ENCODE data around the gene DNAJC17. TPM values are rescaled to one million over a fixed set of nuclear protein-coding genes. Genes with fewer than 3 reads are reported as not detected.

The DNAJC17 gene
- total RNA-seq, 1 donor from 2014 or later, result 21.1 TPM

DNA sequence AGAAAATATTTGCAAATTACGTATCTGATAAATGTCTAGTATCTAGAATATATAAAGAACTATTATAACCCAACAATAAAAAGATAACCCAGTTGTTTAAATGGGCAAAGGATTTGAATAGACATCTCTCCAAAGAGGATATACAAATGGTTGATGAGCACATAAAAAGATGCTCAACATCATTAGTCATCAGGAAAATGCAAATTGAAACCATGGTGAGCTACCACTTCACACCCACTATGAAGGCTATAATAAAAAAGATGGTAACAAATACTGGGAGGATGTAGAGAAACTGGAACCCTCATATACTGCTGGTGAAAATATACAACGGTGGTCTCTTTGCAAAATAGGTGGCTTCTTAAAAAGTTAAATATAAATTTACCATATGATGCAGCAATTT, 84.3 kb downstream of the DNAJC17 start:
- TF ChIP-seq, protein P1, sequence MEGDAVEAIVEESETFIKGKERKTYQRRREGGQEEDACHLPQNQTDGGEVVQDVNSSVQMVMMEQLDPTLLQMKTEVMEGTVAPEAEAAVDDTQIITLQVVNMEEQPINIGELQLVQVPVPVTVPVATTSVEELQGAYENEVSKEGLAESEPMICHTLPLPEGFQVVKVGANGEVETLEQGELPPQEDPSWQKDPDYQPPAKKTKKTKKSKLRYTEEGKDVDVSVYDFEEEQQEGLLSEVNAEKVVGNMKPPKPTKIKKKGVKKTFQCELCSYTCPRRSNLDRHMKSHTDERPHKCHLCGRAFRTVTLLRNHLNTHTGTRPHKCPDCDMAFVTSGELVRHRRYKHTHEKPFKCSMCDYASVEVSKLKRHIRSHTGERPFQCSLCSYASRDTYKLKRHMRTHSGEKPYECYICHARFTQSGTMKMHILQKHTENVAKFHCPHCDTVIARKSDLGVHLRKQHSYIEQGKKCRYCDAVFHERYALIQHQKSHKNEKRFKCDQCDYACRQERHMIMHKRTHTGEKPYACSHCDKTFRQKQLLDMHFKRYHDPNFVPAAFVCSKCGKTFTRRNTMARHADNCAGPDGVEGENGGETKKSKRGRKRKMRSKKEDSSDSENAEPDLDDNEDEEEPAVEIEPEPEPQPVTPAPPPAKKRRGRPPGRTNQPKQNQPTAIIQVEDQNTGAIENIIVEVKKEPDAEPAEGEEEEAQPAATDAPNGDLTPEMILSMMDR (IDR thresholded peaks at IDR 0.05; ENCODE audit: insufficient read depth, low read length, severe bottlenecking), result no peak
- H3K36me3 ChIP-seq (ENCODE audit: control insufficient read depth, insufficient read depth, low read length), result no peaks in the 10 kb centered on the region
- no peak for FAIRE-seq
- peak; percentile 40 for DNase-seq (ENCODE audit: low read depth)
- no peak overlapping the region for H3K4me3 ChIP-seq (ENCODE audit: low read depth, low read length)
- H3K27me3 ChIP-seq (ENCODE audit: control insufficient read depth, insufficient read depth, low read length), result no peaks in the 10 kb centered on the region

DNA sequence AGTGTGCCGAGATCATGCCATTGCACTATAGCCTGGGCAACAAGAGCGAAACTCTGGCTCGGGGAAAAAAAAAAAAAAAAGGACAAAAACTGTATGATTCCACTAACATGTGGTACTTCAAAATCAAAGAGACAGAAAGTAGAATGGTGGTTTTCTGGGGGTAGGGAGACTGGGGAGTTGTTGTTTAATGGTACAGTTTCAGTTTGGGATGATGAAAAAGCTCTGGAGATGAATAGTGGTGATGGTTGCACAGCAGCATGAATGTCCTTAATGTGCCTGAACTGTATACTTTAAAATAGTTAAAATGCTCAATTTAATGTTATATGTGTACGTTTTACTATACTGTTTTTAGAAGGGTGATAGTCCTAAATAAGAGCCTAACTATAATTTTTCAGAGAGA, 84.9 kb downstream of the DNAJC17 start:
- no peak for DNase-seq (ENCODE audit: low read depth)

DNA sequence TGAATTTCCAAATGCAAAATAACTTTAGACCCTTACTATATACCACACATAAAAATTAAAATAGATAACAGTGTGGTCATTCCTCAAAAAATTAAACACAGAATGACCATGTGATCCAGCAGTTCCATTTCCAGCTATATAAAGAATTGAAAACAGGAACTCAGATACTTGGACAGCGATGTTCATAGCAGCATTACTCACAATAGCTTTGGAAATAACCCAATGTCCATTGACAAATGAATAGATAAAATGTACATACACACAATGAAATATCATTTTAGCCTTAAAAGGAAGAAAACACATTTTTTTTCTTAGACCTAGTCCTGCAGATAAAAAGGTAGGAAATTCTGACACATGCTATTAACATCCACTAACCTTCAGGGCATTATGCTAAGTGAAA, 85.6 kb downstream of the DNAJC17 start:
- DNase-seq (ENCODE audit: low read depth) (no peak), FAIRE-seq (no peak)
- Histone ChIP-seq H3K36me3 (ENCODE audit: control insufficient read depth, insufficient read depth, low read length) (no peaks in the 10 kb centered on the region), H3K27me3 (ENCODE audit: control insufficient read depth, insufficient read depth, low read length) (no peaks in the 10 kb centered on the region), H3K4me3 (ENCODE audit: low read depth, low read length) (no peak overlapping the region)
- TF ChIP-seq, protein P1 (IDR thresholded peaks at IDR 0.05; ENCODE audit: insufficient read depth, low read length, severe bottlenecking), result no peak

More for the DNA sequence above, 84.9 kb downstream of the DNAJC17 start:
- TF ChIP-seq, protein P1 (IDR thresholded peaks at IDR 0.05; ENCODE audit: insufficient read depth, low read length, severe bottlenecking), result no peak
- Histone ChIP-seq H3K4me3 (ENCODE audit: low read depth, low read length) (no peak overlapping the region), H3K27me3 (ENCODE audit: control insufficient read depth, insufficient read depth, low read length) (no peaks in the 10 kb centered on the region), H3K36me3 (ENCODE audit: control insufficient read depth, insufficient read depth, low read length) (no peaks in the 10 kb centered on the region)
- FAIRE-seq, result no peak

DNA sequence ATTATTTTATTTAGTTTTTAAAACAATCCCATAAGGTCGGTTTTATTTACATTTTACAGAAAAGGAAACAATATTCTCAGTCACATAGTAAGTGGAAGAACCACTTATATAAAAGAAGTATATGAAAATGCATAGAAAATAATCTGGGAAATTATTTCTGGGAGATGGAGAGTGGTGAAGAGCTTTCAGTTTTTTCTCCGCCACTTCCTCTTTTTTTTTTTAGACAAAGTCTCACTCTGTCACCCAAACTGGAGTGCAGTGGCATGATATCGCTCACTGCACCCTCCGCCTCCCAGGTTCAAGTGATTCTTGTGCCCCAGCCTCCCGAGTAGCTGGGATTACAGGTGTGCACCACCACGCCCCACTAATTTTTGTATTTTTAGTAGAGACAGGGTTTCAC, 91.1 kb downstream of the DNAJC17 start:
- Histone ChIP-seq H3K27me3 (ENCODE audit: control insufficient read depth, insufficient read depth, low read length) (no peaks in the 10 kb centered on the region), H3K36me3 (ENCODE audit: control insufficient read depth, insufficient read depth, low read length) (no peaks in the 10 kb centered on the region), H3K4me3 (ENCODE audit: low read depth, low read length) (no peak overlapping the region)
- DNase-seq (ENCODE audit: low read depth) (no peak), FAIRE-seq (no peak)
- TF ChIP-seq, protein P1 (IDR thresholded peaks at IDR 0.05; ENCODE audit: insufficient read depth, low read length, severe bottlenecking), result no peak

Other genes with a start within 250 kb of the DNAJC17 start
- gene CCDC32, start 242.4 kb downstream of the DNAJC17 start, total RNA-seq, result 9.3 and 16.3 TPM in 2 replicates
- gene RPUSD2, start 238.2 kb downstream of the DNAJC17 start, total RNA-seq, result 14.7 and 18.4 TPM in 2 replicates
- 0.53 and 1.0 TPM in 2 replicates for gene KNL1, start 213.2 kb downstream of the DNAJC17 start, total RNA-seq
- gene RAD51, start 112.3 kb downstream of the DNAJC17 start, total RNA-seq, result 0.53 and 0.64 TPM in 2 replicates
- gene RMDN3, start 52.2 kb downstream of the DNAJC17 start, total RNA-seq, result 15.0 and 20.1 TPM in 2 replicates
- 12.4 and 13.8 TPM in 2 replicates for gene GCHFR, start 43.4 kb downstream of the DNAJC17 start, total RNA-seq
- gene C15orf62, start 37.5 kb downstream of the DNAJC17 start, total RNA-seq, result 1.8 and 2.7 TPM in 2 replicates
- gene ZFYVE19, start 384 bp downstream of the DNAJC17 start, total RNA-seq, result 30.3 and 34.0 TPM in 2 replicates
- not detected in 2 replicates for gene PPP1R14D, start 21.2 kb upstream of the DNAJC17 start, total RNA-seq
- 145 and 191 TPM in 2 replicates for gene SPINT1, start 36.6 kb upstream of the DNAJC17 start, total RNA-seq
- 7.1 and 38.7 TPM in 2 replicates for gene RHOV, start 66.8 kb upstream of the DNAJC17 start, total RNA-seq
- 26.3 and 30.6 TPM in 2 replicates for gene VPS18, start 87.0 kb upstream of the DNAJC17 start, total RNA-seq
- 0.13 TPM in 1 of 2 replicates, not detected in the other for gene DLL4, start 121.9 kb upstream of the DNAJC17 start, total RNA-seq
- 24.7 and 59.8 TPM in 2 replicates for gene CHAC1, start 146.0 kb upstream of the DNAJC17 start, total RNA-seq